Measurements from ENCODE around the gene BMPER. TPM values are rescaled to one million over a fixed set of nuclear protein-coding genes. Genes with fewer than 3 reads are reported as not detected.

BMPER gene
- total RNA-seq, 1 donor from 2014 or later, result 5.2 TPM

DNA sequence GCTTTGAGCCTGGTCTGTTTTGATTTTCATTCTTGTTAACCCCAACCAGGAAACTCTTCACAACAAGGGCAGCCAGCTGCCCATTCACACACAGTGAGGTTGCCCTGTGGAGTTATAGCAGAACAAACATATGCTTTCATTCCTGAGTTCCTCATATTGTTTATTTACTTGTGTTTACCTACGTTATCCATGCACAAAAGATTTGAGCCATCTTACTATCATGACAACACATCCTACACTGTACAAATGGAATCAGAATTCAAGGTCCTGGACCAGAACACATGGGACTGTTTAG is 21.7 kb upstream of the BMPER start:
- Histone ChIP-seq H3K9me3 (no peaks in the 10 kb centered on the region), H3K27me3 (no peaks in the 10 kb centered on the region), H3K4me1 (no peaks in the 10 kb centered on the region), H3K4me3 (no peak overlapping the region), H3K27ac (no peak overlapping the region), H3K36me3 (no peaks in the 10 kb centered on the region)
- intact Hi-C loops (cut with DNase I), result no loop called here
- TF ChIP-seq POLR2A (IDR thresholded peaks at IDR 0.05), result no peak
- no peak for TF ChIP-seq POLR2AphosphoS5 (IDR thresholded peaks at IDR 0.05; ENCODE audit: insufficient read depth in 1 of 2, low read depth in 1 of 2)
- TF ChIP-seq, protein P1, sequence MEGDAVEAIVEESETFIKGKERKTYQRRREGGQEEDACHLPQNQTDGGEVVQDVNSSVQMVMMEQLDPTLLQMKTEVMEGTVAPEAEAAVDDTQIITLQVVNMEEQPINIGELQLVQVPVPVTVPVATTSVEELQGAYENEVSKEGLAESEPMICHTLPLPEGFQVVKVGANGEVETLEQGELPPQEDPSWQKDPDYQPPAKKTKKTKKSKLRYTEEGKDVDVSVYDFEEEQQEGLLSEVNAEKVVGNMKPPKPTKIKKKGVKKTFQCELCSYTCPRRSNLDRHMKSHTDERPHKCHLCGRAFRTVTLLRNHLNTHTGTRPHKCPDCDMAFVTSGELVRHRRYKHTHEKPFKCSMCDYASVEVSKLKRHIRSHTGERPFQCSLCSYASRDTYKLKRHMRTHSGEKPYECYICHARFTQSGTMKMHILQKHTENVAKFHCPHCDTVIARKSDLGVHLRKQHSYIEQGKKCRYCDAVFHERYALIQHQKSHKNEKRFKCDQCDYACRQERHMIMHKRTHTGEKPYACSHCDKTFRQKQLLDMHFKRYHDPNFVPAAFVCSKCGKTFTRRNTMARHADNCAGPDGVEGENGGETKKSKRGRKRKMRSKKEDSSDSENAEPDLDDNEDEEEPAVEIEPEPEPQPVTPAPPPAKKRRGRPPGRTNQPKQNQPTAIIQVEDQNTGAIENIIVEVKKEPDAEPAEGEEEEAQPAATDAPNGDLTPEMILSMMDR (IDR thresholded peaks at IDR 0.05), result no peak
- no peak for DNase-seq (ENCODE audit: extremely low spot score in 2 of 2)

DNA sequence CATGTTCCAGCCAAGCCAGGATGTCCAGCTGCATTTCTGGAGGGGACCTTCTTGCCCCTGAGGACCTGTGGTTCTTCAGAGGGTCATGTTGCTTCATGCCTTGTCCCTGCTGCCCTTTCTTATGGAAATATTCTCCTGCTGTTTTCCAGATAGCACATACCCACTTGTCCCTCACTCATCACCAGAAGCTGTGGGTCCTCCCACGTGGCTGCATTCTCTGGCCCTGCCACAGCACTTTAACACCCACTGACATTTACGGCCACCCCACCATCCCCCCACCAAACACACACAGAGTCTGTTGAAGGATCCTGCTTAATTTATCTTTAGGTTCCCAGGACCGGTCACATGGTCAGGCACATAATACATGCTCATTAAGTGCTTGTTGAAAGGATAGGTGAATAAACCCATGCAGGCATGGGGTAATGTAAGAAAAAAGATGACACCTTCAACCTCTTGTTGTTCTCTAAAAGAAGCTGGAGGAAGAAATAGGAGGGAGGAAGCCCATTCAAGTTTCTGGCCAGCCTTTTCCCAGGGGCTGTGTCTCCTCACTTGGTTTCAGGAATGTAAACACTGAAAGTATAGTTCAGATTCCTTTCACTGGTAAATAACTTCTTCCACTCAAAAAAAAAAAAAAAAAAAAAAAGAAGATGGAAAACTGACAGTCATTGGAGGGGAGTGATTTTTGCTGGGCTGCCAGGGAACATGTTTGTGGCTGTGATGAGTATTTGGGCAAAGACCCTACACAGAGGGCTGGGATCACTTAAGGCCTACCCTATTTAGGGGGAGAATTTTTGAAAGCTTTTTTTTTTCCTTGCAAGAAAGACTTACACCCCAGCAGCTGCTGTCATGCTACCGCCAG is 19.8 kb upstream of the BMPER start:
- no peak overlapping the region for H3K27ac ChIP-seq
- no peak overlapping the region for H3K4me3 ChIP-seq
- no peaks in the 10 kb centered on the region for H3K27me3 ChIP-seq
- intact Hi-C loops (cut with DNase I), result no loop called here
- H3K4me1 ChIP-seq, result no peaks in the 10 kb centered on the region
- no peaks in the 10 kb centered on the region for H3K9me3 ChIP-seq
- no peak for DNase-seq (ENCODE audit: extremely low spot score in 2 of 2)
- TF ChIP-seq, protein P1 (IDR thresholded peaks at IDR 0.05), result no peak
- TF ChIP-seq POLR2A (IDR thresholded peaks at IDR 0.05) (no peak), POLR2AphosphoS5 (IDR thresholded peaks at IDR 0.05; ENCODE audit: insufficient read depth in 1 of 2, low read depth in 1 of 2) (no peak)
- no peaks in the 10 kb centered on the region for H3K36me3 ChIP-seq

DNA sequence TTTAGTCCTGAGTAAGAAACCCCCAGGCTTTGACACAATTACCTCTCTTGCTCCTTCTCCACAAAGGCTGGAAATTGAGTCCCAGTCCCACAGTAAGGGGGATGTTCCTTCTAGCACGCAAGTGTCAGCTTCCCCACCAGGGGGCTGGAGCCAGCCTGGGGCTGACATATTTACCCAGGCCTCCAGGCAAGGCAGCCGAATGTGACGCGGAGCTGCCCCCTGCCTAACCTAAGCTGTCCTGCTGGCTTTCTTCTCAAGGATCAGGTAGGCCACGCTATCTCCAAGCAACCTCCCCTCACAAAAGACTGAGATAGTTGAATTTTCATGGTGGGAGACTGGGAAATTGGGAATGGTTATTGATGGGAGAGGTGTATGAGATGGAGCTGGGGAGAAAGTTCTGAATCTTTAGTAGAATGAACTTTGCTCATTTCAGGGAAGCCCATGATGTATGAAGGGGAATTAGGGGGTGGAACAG is 19.2 kb upstream of the BMPER start:
- Histone ChIP-seq H3K4me3 (no peak overlapping the region), H3K9me3 (no peaks in the 10 kb centered on the region), H3K36me3 (no peaks in the 10 kb centered on the region), H3K27me3 (no peaks in the 10 kb centered on the region), H3K27ac (no peak overlapping the region), H3K4me1 (no peaks in the 10 kb centered on the region)
- TF ChIP-seq POLR2A (IDR thresholded peaks at IDR 0.05) (no peak), POLR2AphosphoS5 (IDR thresholded peaks at IDR 0.05; ENCODE audit: insufficient read depth in 1 of 2, low read depth in 1 of 2) (no peak)
- TF ChIP-seq, protein P1 (IDR thresholded peaks at IDR 0.05), result no peak
- intact Hi-C loops (cut with DNase I), result no loop called here
- DNase-seq (ENCODE audit: extremely low spot score in 2 of 2), result no peak

DNA sequence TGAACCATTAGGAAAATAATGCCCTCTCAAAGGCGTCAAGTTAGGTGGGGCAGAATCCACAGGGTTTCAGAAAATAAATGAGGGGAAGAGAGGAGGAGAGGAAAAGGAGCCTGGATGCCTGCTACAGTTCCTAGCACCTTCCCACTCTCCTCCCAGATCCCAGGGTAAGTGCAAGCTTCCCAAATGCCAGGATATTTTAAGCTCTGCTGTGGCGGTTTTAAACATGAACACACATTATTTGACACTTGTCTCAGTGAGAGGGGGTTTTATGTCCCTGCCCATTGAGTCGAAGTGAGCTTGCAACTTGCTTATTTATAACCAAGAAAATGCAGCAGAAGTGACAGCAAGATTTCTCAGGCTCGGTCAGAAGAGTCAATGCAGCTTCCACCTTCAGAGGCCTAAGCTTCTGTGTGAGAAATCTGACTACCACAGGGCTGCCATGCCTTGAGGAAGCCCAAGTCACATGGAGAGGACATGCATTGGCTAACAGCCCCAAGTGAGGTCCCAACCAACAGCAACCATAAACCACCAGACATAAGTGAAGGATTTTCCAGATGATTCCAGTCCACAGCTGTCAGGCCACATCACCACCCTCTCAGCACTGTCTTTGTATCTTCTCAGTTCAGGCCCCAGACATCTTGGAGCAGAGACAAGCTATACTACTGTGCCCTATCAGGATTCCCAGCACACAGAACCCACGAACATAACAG is 17.9 kb upstream of the BMPER start:
- Histone ChIP-seq H3K4me3 (no peak overlapping the region), H3K4me1 (no peaks in the 10 kb centered on the region), H3K27ac (no peak overlapping the region), H3K27me3 (no peaks in the 10 kb centered on the region), H3K9me3 (no peaks in the 10 kb centered on the region), H3K36me3 (no peaks in the 10 kb centered on the region)
- TF ChIP-seq, protein P1 (IDR thresholded peaks at IDR 0.05), result no peak
- intact Hi-C loops (cut with DNase I), result no loop called here
- no peak for DNase-seq (ENCODE audit: extremely low spot score in 2 of 2)

DNA sequence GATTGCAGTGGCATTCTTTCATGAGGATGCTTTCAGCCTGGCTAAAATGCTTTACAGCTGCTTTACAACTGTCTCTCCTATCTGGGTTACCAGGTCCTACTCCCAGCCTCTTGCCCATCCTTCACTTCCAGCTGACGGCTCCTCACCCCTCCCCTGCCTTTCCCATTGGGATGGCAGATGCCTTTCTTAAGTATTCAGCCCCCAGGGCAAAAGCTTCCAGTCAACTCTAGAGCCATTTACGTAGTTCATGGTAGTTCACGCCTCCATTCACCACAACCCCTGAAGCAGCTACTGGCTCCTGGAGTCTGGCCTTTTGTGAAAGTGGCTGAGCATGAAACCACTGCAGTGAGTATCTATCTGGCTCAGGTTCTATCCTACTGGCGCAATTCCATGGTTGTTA is 17.2 kb upstream of the BMPER start:
- Histone ChIP-seq H3K36me3 (no peaks in the 10 kb centered on the region), H3K27ac (no peak overlapping the region), H3K4me1 (no peaks in the 10 kb centered on the region), H3K9me3 (no peaks in the 10 kb centered on the region), H3K27me3 (no peaks in the 10 kb centered on the region), H3K4me3 (no peak overlapping the region)
- intact Hi-C loops (cut with DNase I), result no loop called here
- TF ChIP-seq, protein P1 (IDR thresholded peaks at IDR 0.05), result no peak
- TF ChIP-seq POLR2A (IDR thresholded peaks at IDR 0.05), result no peak
- TF ChIP-seq POLR2AphosphoS5 (IDR thresholded peaks at IDR 0.05; ENCODE audit: insufficient read depth in 1 of 2, low read depth in 1 of 2), result no peak
- no peak for DNase-seq (ENCODE audit: extremely low spot score in 2 of 2)

All from vagina (tissue), 2 donors.